Measurements from ENCODE around the gene CNNM1. TPM values are rescaled to one million over a fixed set of nuclear protein-coding genes. Genes with fewer than 3 reads are reported as not detected.

Gene CNNM1
- total and polyA plus RNA-seq, 2 donors (not counting 1 experiment from before 2014, with no cell fraction given), result not detected

- Mint-ChIP-seq H3K27me3 (no peaks in the 10 kb centered on the region), H3K9me3 (ENCODE audit: insufficient read depth) (no peaks in the 10 kb centered on the region), H3K4me3 (no peak overlapping the region), H3K27ac (no peak overlapping the region), H3K4me1 (peaks cover 1% of the 10 kb centered on the region)
- intact Hi-C loops (cut with micrococcal nuclease), result no loop called here
- H3K27ac ChIP-seq (ENCODE audit: low read length in 2 of 2), result no peak overlapping the region
- 94% methylated on average over 4 of the region's 9 CpGs for WGBS (ENCODE audit: insufficient coverage)
- no peak for TF ChIP-seq EZH2 (IDR thresholded peaks at IDR 0.05; ENCODE audit: borderline replicate concordance, insufficient read depth, low read depth, low read length, poor library complexity, severe bottlenecking)
- no peak for TF ChIP-seq CTCF (IDR thresholded peaks at IDR 0.05)
- no peak overlapping the region for H3K4me2 ChIP-seq (replicated peaks; ENCODE audit: low read depth, low read length, poor library complexity, severe bottlenecking)
- no peak overlapping the region for H3K4me3 ChIP-seq (ENCODE audit: control extremely low read depth in 1 of 5, extremely low read depth in 1 of 5, insufficient read depth in 1 of 5, low read depth in 2 of 5, low read length in 4 of 5)
- no peak overlapping the region for H2AFZ ChIP-seq (ENCODE audit: insufficient read depth, low read depth, low read length, poor library complexity, severe bottlenecking)
- no peaks in the 10 kb centered on the region for H4K20me1 ChIP-seq (ENCODE audit: control insufficient read depth, insufficient read depth, low read length, poor library complexity, severe bottlenecking)
- DNase-seq, result no peak
- no peaks in the 10 kb centered on the region for H3K9me3 ChIP-seq (ENCODE audit: control extremely low read depth in 1 of 3, control insufficient read depth in 2 of 3, insufficient read depth in 1 of 3, low read length in 2 of 3)
- CTCF ChIA-PET, result interaction anchor here (0.7 kb wide), 2 partner anchors 40 to 205 kb away, joined by 3 to 4 read pairs; no protein-coding TSS in a partner anchor
- POLR2A ChIA-PET, result no interaction called here
- no peak for ATAC-seq (ENCODE audit: low read depth)
- peaks cover 2 to 4% of the 10 kb centered on the region in 2 donors for H3K4me1 ChIP-seq (ENCODE audit: control insufficient read depth in 2 of 2, insufficient read depth in 2 of 2, low read length in 2 of 2)
- H3K27me3 ChIP-seq (replicated peaks in 1 of 4; ENCODE audit: control extremely low read depth in 1 of 4, control insufficient read depth in 3 of 4, insufficient read depth in 4 of 4, low read length in 3 of 4), result peaks cover 0 to 2% (median 0%) of the 10 kb centered on the region in 4 experiments
- no peaks in the 10 kb centered on the region for H3K36me3 ChIP-seq (replicated peaks in 1 of 2; ENCODE audit: control extremely low read depth in 1 of 2, control insufficient read depth in 1 of 2, extremely low read depth in 1 of 2, insufficient read depth in 2 of 2, low read length in 1 of 2)
- no peak overlapping the region for H3K9ac ChIP-seq (ENCODE audit: low read length)
- no peaks in the 10 kb centered on the region for H3K79me2 ChIP-seq (ENCODE audit: control insufficient read depth, insufficient read depth, low read length)
These were observed 60.7 kb downstream of the CNNM1 start for GRCh38 chr10:99389729-99390480.

DNA sequence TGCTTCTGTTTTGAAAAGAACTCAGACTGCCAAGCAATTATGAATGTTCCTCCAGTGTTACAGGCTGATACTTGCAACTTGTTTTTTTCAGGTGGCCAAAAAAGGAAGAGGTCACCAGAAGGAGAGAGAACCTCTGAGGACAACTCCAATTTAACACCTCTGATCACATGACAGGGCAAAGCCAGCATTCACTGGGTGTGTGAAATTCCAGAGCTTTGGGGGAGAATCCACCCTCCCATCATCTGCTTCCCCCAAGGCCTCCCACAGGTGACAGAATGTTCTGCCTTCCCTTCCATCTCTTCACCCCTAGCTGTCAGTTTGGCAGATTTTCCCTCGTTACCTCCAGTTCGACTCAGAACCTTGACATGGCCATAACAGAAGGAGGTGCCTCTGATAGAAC is 62.2 kb downstream of the CNNM1 start:
- WGBS (ENCODE audit: insufficient coverage), result 88% methylated on average over 2 of the region's 2 CpGs
- Histone ChIP-seq H3K9me3 (ENCODE audit: control extremely low read depth in 1 of 3, control insufficient read depth in 2 of 3, insufficient read depth in 1 of 3, low read length in 2 of 3) (no peaks in the 10 kb centered on the region), H3K4me3 (ENCODE audit: control extremely low read depth in 1 of 5, extremely low read depth in 1 of 5, insufficient read depth in 1 of 5, low read depth in 2 of 5, low read length in 4 of 5) (no peak overlapping the region), H4K20me1 (ENCODE audit: control insufficient read depth, insufficient read depth, low read length, poor library complexity, severe bottlenecking) (no peaks in the 10 kb centered on the region), H3K27ac (ENCODE audit: low read length in 2 of 2) (no peak overlapping the region), H3K4me2 (replicated peaks; ENCODE audit: low read depth, low read length, poor library complexity, severe bottlenecking) (no peak overlapping the region), H2AFZ (ENCODE audit: insufficient read depth, low read depth, low read length, poor library complexity, severe bottlenecking) (no peak overlapping the region), H3K79me2 (ENCODE audit: control insufficient read depth, insufficient read depth, low read length) (no peaks in the 10 kb centered on the region), H3K9ac (ENCODE audit: low read length) (no peak overlapping the region), H3K4me1 (ENCODE audit: control insufficient read depth in 2 of 2, insufficient read depth in 2 of 2, low read length in 2 of 2) (peaks cover 2 to 4% of the 10 kb centered on the region in 2 donors), H3K36me3 (replicated peaks in 1 of 2; ENCODE audit: control extremely low read depth in 1 of 2, control insufficient read depth in 1 of 2, extremely low read depth in 1 of 2, insufficient read depth in 2 of 2, low read length in 1 of 2) (no peaks in the 10 kb centered on the region), H3K27me3 (replicated peaks in 1 of 4; ENCODE audit: control extremely low read depth in 1 of 4, control insufficient read depth in 3 of 4, insufficient read depth in 4 of 4, low read length in 3 of 4) (peaks cover 0 to 2% (median 0%) of the 10 kb centered on the region in 4 experiments)
- Mint-ChIP-seq H3K4me3 (no peak overlapping the region), H3K27me3 (no peaks in the 10 kb centered on the region), H3K4me1 (peaks cover 1% of the 10 kb centered on the region), H3K27ac (no peak overlapping the region), H3K9me3 (ENCODE audit: insufficient read depth) (no peaks in the 10 kb centered on the region)
- POLR2A ChIA-PET, result no interaction called here
- DNase-seq, result no peak
- CTCF ChIA-PET, result interaction anchor here (1.0 to 3.4 kb wide), 11 partner anchors 11 to 924 kb away, joined by 3 to 34 read pairs (median 10); partner anchors contain the start of gene GOT1
- no peak for ATAC-seq (ENCODE audit: low read depth)
- intact Hi-C loops (cut with micrococcal nuclease), result no loop called here
- TF ChIP-seq EZH2 (IDR thresholded peaks at IDR 0.05; ENCODE audit: borderline replicate concordance, insufficient read depth, low read depth, low read length, poor library complexity, severe bottlenecking) (no peak), CTCF (IDR thresholded peaks at IDR 0.05) (no peak)

All from B cell (primary cell).